ENCODE results near the gene SH2D6. TPM values are rescaled to one million over a fixed set of nuclear protein-coding genes. Genes with fewer than 3 reads are reported as not detected.

The SH2D6 gene
- total and polyA plus RNA-seq, 9 of the 15 experiments (the other 6 are each of a cell fraction or from before 2014, with no cell fraction given) = 0.07 to 0.76 (median 0.33) TPM; not detected in 2

GRCh38 chr2:85434696-85435095, 16.2 kb downstream of the SH2D6 start:
- Histone ChIP-seq H3K27ac (ENCODE audit: extremely low read depth, low read depth, low read length) (no peak overlapping the region), H4K20me1 (replicated peaks; ENCODE audit: control insufficient read depth, insufficient read depth, low read length) (no peaks in the 10 kb centered on the region), H3K27me3 (ENCODE audit: control insufficient read depth in 2 of 2, insufficient read depth in 2 of 2, low read length in 2 of 2) (no peaks in the 10 kb centered on the region), H3K4me1 (replicated peaks in 1 of 2; ENCODE audit: control insufficient read depth in 2 of 2, insufficient read depth in 2 of 2, low read length in 2 of 2) (peaks cover 34 to 68% of the 10 kb centered on the region in 2 experiments), H3K9me1 (ENCODE audit: control insufficient read depth, insufficient read depth, low read length) (no peaks in the 10 kb centered on the region), H2AFZ (ENCODE audit: low read depth, low read length) (no peak overlapping the region), H3K9me3 (replicated peaks; ENCODE audit: control insufficient read depth, insufficient read depth, low read depth, low read length) (no peaks in the 10 kb centered on the region), H3K4me2 (ENCODE audit: insufficient read depth, low read length) (no peak overlapping the region), H3K79me2 (ENCODE audit: control insufficient read depth, insufficient read depth, low read length) (no peaks in the 10 kb centered on the region; the same call in 2 of the 3 replicates), H3K9ac (ENCODE audit: insufficient read depth in 1 of 2, low read depth in 2 of 2, low read length in 2 of 2) (peak overlapping the region in 1 of 2 experiments; percentile 78; a peak in 2 of 4 replicates), H3K4me3 (no peak overlapping the region), H3K36me3 (ENCODE audit: control insufficient read depth, insufficient read depth, low read length) (no peaks in the 10 kb centered on the region)
- ATAC-seq (no peak), DNase-seq (ENCODE audit: extremely low read depth in 1 of 4, low spot score in 3 of 4) (no peak), FAIRE-seq (no peak)
- TF ChIP-seq ZNF384 (IDR thresholded peaks at IDR 0.05; ENCODE audit: low read depth, low read length) = no peak
- TF ChIP-seq, protein P1, sequence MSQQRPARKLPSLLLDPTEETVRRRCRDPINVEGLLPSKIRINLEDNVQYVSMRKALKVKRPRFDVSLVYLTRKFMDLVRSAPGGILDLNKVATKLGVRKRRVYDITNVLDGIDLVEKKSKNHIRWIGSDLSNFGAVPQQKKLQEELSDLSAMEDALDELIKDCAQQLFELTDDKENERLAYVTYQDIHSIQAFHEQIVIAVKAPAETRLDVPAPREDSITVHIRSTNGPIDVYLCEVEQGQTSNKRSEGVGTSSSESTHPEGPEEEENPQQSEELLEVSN (IDR thresholded peaks at IDR 0.05; ENCODE audit: borderline replicate concordance in 1 of 2, extremely low read depth in 1 of 2, insufficient read depth in 1 of 2, insufficient read length in 1 of 2, low read depth in 1 of 2, low read length in 1 of 2, poor library complexity in 1 of 2, severe bottlenecking in 1 of 2) = no peak
- TF ChIP-seq PHF21A (IDR thresholded peaks at IDR 0.05; ENCODE audit: borderline replicate concordance, low read depth) = no peak
- no peak for TF ChIP-seq SRF (CRISPR knock-in tag; IDR thresholded peaks at IDR 0.05)
- no peak for TF ChIP-seq MYNN (IDR thresholded peaks at IDR 0.05)
- no peak for TF ChIP-seq MYNN (CRISPR knock-in tag; IDR thresholded peaks at IDR 0.05)
- no peak for TF ChIP-seq ZC3H4 (CRISPR knock-in tag; IDR thresholded peaks at IDR 0.05; ENCODE audit: borderline replicate concordance)
- no peak for TF ChIP-seq ZNF232 (CRISPR knock-in tag; IDR thresholded peaks at IDR 0.05)
- TF ChIP-seq ETV1 (tag; conservative IDR thresholded peaks at IDR 0.05; ENCODE audit: low read depth) = no peak
- TF ChIP-seq, protein P2, sequence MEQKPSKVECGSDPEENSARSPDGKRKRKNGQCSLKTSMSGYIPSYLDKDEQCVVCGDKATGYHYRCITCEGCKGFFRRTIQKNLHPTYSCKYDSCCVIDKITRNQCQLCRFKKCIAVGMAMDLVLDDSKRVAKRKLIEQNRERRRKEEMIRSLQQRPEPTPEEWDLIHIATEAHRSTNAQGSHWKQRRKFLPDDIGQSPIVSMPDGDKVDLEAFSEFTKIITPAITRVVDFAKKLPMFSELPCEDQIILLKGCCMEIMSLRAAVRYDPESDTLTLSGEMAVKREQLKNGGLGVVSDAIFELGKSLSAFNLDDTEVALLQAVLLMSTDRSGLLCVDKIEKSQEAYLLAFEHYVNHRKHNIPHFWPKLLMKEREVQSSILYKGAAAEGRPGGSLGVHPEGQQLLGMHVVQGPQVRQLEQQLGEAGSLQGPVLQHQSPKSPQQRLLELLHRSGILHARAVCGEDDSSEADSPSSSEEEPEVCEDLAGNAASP (IDR thresholded peaks at IDR 0.05) = no peak
- no peak for TF ChIP-seq SMAD4 (CRISPR knock-in tag; conservative IDR thresholded peaks at IDR 0.05)
- TF ChIP-seq EHMT2 (IDR thresholded peaks at IDR 0.05) = no peak
- no peak for TF ChIP-seq PTTG1 (tag; IDR thresholded peaks at IDR 0.05; ENCODE audit: low read depth)
- CTCF ChIA-PET (ENCODE audit: low intra/inter-chr PET ratio) = no interaction called here
- intact Hi-C loops (cut with micrococcal nuclease) (loop anchor here (5.0 kb wide), 2 partner anchors 63 to 103 kb away; partner anchors contain the start of gene MAT2A), in situ Hi-C loops (cut with MboI) (no loop called here)
- POLR2A ChIA-PET = interaction anchor here (0.6 to 63.9 kb wide), 2 partner anchors 111 to 136 kb away, joined by 3 to 1576 read pairs; partner anchors contain the start of gene MAT2A
- no TSS peak for BruUV-seq (replicated peaks)
- WGBS (ENCODE audit: insufficient coverage, low coverage, missing lambda C conversion rate) = 86% methylated on average over 3 of the region's 8 CpGs

Data from K562 (cell line).